ENCODE data around the gene PPP1R11. TPM values are rescaled to one million over a fixed set of nuclear protein-coding genes. Genes with fewer than 3 reads are reported as not detected.
A peak's percentile ranks its signal among the peaks of the same experiment; 100 is the strongest.

Gene PPP1R11
- total RNA-seq, 1 experiment from 2014 or later = 60.1 TPM

GRCh38 chr6:30100585-30101443 is 33.8 kb downstream of the PPP1R11 start:
- Mint-ChIP-seq H3K9me3 (ENCODE audit: unreplicated experiment) (no peaks in the 10 kb centered on the region), H3K4me1 (ENCODE audit: insufficient read depth, unreplicated experiment) (peaks cover 38% of the 10 kb centered on the region), H3K27me3 (ENCODE audit: insufficient read depth, unreplicated experiment) (peaks cover 18% of the 10 kb centered on the region), H3K27ac (ENCODE audit: low read depth, unreplicated experiment) (peak overlapping the region; percentile 40), H3K4me3 (ENCODE audit: unreplicated experiment) (peak overlapping the region; percentile 70), H3K36me3 (ENCODE audit: insufficient read depth, unreplicated experiment) (no peaks in the 10 kb centered on the region)
- intact Hi-C loops (cut with micrococcal nuclease) = no loop called here
- DNase-seq (ENCODE audit: unreplicated experiment) = peak; percentile 32
- no TSS peak for BruUV-seq (replicated peaks)
- TF ChIP-seq, protein P1, sequence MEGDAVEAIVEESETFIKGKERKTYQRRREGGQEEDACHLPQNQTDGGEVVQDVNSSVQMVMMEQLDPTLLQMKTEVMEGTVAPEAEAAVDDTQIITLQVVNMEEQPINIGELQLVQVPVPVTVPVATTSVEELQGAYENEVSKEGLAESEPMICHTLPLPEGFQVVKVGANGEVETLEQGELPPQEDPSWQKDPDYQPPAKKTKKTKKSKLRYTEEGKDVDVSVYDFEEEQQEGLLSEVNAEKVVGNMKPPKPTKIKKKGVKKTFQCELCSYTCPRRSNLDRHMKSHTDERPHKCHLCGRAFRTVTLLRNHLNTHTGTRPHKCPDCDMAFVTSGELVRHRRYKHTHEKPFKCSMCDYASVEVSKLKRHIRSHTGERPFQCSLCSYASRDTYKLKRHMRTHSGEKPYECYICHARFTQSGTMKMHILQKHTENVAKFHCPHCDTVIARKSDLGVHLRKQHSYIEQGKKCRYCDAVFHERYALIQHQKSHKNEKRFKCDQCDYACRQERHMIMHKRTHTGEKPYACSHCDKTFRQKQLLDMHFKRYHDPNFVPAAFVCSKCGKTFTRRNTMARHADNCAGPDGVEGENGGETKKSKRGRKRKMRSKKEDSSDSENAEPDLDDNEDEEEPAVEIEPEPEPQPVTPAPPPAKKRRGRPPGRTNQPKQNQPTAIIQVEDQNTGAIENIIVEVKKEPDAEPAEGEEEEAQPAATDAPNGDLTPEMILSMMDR (IDR thresholded peaks at IDR 0.05; ENCODE audit: unreplicated experiment) = no peak
- CTCF ChIA-PET = interaction anchor here (0.8 to 1.6 kb wide), 6 partner anchors 12 to 40 kb away, joined by 3 to 32 read pairs (median 4); partner anchors contain the start of genes POLR1H and TRIM31
- POLR2A ChIA-PET = interaction anchor here (0.6 to 5.6 kb wide), 19 partner anchors 7 to 457 kb away, joined by 3 to 83 read pairs (median 7); partner anchors contain the start of genes POLR1H, PPP1R11, RNF39 and TRIM26

- peak overlapping the region; percentile 70 for H3K4me3 Mint-ChIP-seq (ENCODE audit: unreplicated experiment)
- H3K9me3 Mint-ChIP-seq (ENCODE audit: unreplicated experiment) = no peaks in the 10 kb centered on the region
- intact Hi-C loops (cut with micrococcal nuclease) = loop anchor here (2.0 kb wide), 3 partner anchors 35 to 225 kb away; partner anchors contain the start of genes PPP1R11, TRIM26 and TRIM39
- CTCF ChIA-PET = interaction anchor here (0.7 to 1.6 kb wide), 10 partner anchors 11 to 110 kb away, joined by 3 to 32 read pairs (median 4); partner anchors contain the start of genes POLR1H and TRIM31
- H3K4me1 Mint-ChIP-seq (ENCODE audit: insufficient read depth, unreplicated experiment) = peaks cover 38% of the 10 kb centered on the region
- no peaks in the 10 kb centered on the region for H3K36me3 Mint-ChIP-seq (ENCODE audit: insufficient read depth, unreplicated experiment)
- POLR2A ChIA-PET = interaction anchor here (0.5 to 5.6 kb wide), 25 partner anchors 8 to 1266 kb away, joined by 3 to 83 read pairs (median 7); partner anchors contain the start of genes POLR1H, PPP1R11, RNF39 and TRIM26
- BruUV-seq (replicated peaks) = TSS peak; percentile 58
- peak; percentile 89 for DNase-seq (ENCODE audit: unreplicated experiment)
- peaks cover 18% of the 10 kb centered on the region for H3K27me3 Mint-ChIP-seq (ENCODE audit: insufficient read depth, unreplicated experiment)
- TF ChIP-seq, protein P1 (IDR thresholded peaks at IDR 0.05; ENCODE audit: unreplicated experiment) = no peak
- peak overlapping the region; percentile 84 for H3K27ac Mint-ChIP-seq (ENCODE audit: low read depth, unreplicated experiment)
Measured at GRCh38 chr6:30101444-30102413, 34.7 kb downstream of the PPP1R11 start.

DNA sequence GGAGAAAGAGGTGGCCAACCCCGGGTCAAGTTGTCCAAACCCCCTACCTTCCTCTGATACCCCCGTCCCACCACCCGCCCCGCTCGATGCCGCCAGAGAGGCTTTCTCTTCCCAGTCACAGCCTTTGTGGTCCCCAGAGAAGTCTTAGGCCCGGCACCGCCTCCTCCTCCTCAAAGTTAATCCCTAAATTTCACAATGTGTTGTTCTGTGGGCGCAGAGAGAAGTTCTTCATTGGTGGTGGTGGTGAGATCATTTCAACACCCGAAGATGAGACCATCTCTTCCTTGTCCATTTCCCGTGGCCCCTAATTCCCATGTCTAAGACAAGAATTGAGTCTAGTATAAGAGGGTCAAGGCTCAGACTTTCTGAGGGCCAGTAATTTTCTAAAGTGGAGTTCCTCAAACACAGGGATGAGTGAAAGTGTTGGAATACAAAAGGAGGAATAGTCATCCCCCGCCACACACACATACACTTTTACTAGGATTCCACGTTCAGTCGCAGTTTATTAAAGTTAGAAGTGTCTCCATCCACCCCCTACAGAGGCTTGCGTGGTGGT is 35.5 kb downstream of the PPP1R11 start:
- no peaks in the 10 kb centered on the region for H3K36me3 Mint-ChIP-seq (ENCODE audit: insufficient read depth, unreplicated experiment)
- BruUV-seq (replicated peaks) = TSS peak; percentile 61
- intact Hi-C loops (cut with micrococcal nuclease) = loop anchor here (2.0 kb wide), 3 partner anchors 36 to 224 kb away; partner anchors contain the start of genes PPP1R11, TRIM26 and TRIM39
- POLR2A ChIA-PET = interaction anchor here (0.6 to 5.6 kb wide), 28 partner anchors 10 to 453 kb away, joined by 3 to 83 read pairs (median 7); partner anchors contain the start of genes POLR1H, PPP1R11, RNF39 and TRIM26
- CTCF ChIA-PET = interaction anchor here (0.7 to 5.2 kb wide), 14 partner anchors 10 to 68 kb away, joined by 3 to 153 read pairs (median 6); partner anchors contain the start of genes TRIM10 and TRIM31
- no peaks in the 10 kb centered on the region for H3K9me3 Mint-ChIP-seq (ENCODE audit: unreplicated experiment)
- TF ChIP-seq, protein P1 (IDR thresholded peaks at IDR 0.05; ENCODE audit: unreplicated experiment) = no peak
- peak; percentile 91 for DNase-seq (ENCODE audit: unreplicated experiment)
- H3K4me1 Mint-ChIP-seq (ENCODE audit: insufficient read depth, unreplicated experiment) = peaks cover 36% of the 10 kb centered on the region
- H3K27me3 Mint-ChIP-seq (ENCODE audit: insufficient read depth, unreplicated experiment) = peaks cover 15% of the 10 kb centered on the region
- peak overlapping the region; percentile 70 for H3K4me3 Mint-ChIP-seq (ENCODE audit: unreplicated experiment)
- H3K27ac Mint-ChIP-seq (ENCODE audit: low read depth, unreplicated experiment) = peak overlapping the region; percentile 84
